HCT116 (cell line): ENCODE data around the gene MRPL41. TPM values are rescaled to one million over a fixed set of nuclear protein-coding genes. Genes with fewer than 3 reads are reported as not detected.

ENCODE experiments used
- ATAC-seq: fragments of 200-7000 bp; cut with Tn5 transposase; 2 replicates; pipeline ENCODE4 v1.9.1; 2020; ENCODE audit warnings: mild to moderate bottlenecking, moderate library complexity
- BruUV-seq: library from RNA; stranded (reverse); fragments of 400-500 nt; replicated peaks from 2 replicates; lab custom pipeline; 2021; lab: Mats Ljungman, UMichigan
- CTCF ChIA-PET: fragments of 300-600 bp; sonication (Branson Sonifier 250); formaldehyde crosslinking; loops from one replicate; lab custom pipeline; 2021; ENCODE audit warnings: antibody characterized with exemption; lab: Charles Lee
- POLR2A ChIA-PET: fragments of 300-600, 350-600 bp; sonication (Branson Sonifier 250); formaldehyde crosslinking; loops from one replicate; lab custom pipeline; 2021; ENCODE audit warnings: antibody characterized with exemption; lab: Charles Lee
- RAD21 ChIA-PET, 2 experiments: fragments of 300-600 bp; sonication (Branson Sonifier 250); formaldehyde crosslinking; loops; one replicate each; lab custom pipeline; 2023; ENCODE audit warnings: low total read pairs in 2 of 2; ENCODE audit not compliant: uncharacterized antibody in 2 of 2, unreplicated experiment in 2 of 2, low non-redundant PET in 1 of 2; lab: Charles Lee
- DNase-seq: peaks from one replicate; pipeline ENCODE4 v3.0.0-alpha.2; 2010; ENCODE audit warnings: low read depth, low spot score
- H2AFZ ChIP-seq: fragments of 200-600 bp; shearing (Covaris generic), sonication (generic); 2 replicates; pipeline ENCODE4 v1.6.1; 2017; ENCODE audit warnings: low read depth, mixed run types, mixed read lengths, antibody characterized with exemption, low read length; ENCODE audit not compliant: poor library complexity, severe bottlenecking
- H3K27ac ChIP-seq: 2 replicates; pipeline ENCODE4 v1.5.1; 2012; ENCODE audit warnings: low read depth, low read length
- H3K27me3 ChIP-seq: fragments of 200-600 bp; sonication (generic); 2 replicates; pipeline ENCODE4 v1.6.1; 2016; ENCODE audit warnings: mixed run types, low read length, mixed read lengths; ENCODE audit not compliant: insufficient read depth
- H3K36me3 ChIP-seq, 2 experiments: fragments of 200-500 bp in 1 of 2; fragments of 200-600 bp in 1 of 2; sonication (Bioruptor generic) in 1 of 2; sonication (generic) in 1 of 2; 2 replicates each; pipeline versions ENCODE4 v1.5.1 to v1.6.1; 2014 to 2016; ENCODE audit warnings: low read length in 2 of 2, inconsistent platforms in 1 of 2, mixed read lengths in 1 of 2, mixed run types in 1 of 2; ENCODE audit not compliant: insufficient read depth in 2 of 2, control insufficient read depth in 1 of 2
- H3K4me1 ChIP-seq, 2 experiments: fragments of 200-600 bp in 1 of 2; sonication (generic) in 1 of 2; 2 replicates each; pipeline versions ENCODE4 v1.5.1 to v1.6.1; 2012 to 2017; ENCODE audit warnings: low read length in 2 of 2, inconsistent platforms in 1 of 2, mild to moderate bottlenecking in 1 of 2, mixed read lengths in 1 of 2, mixed run types in 1 of 2, moderate library complexity in 1 of 2; ENCODE audit not compliant: insufficient read depth in 2 of 2, control insufficient read depth in 1 of 2
- H3K4me2 ChIP-seq: fragments of 200-600 bp; sonication (generic); 2 replicates; pipeline ENCODE4 v1.6.1; 2017; ENCODE audit warnings: mixed run types, low read length, mixed read lengths
- H3K4me3 ChIP-seq, 2 experiments: fragments of 200-600 bp in 1 of 2; sonication (generic) in 1 of 2; replicated peaks in 1 of 2; 2 replicates each; pipeline ENCODE4 v1.5.1; 2011 to 2016; ENCODE audit warnings: low read length in 2 of 2, control low read depth in 1 of 2, low read depth in 1 of 2, mild to moderate bottlenecking in 1 of 2, mixed read lengths in 1 of 2, mixed run types in 1 of 2
- H3K79me2 ChIP-seq: fragments of 200-600 bp; sonication (generic); 2 replicates; pipeline ENCODE4 v1.6.1; 2017; ENCODE audit warnings: mild to moderate bottlenecking, mixed run types, low read length, moderate library complexity, mixed read lengths; ENCODE audit not compliant: insufficient read depth
- H3K9ac ChIP-seq: fragments of 200-600 bp; sonication (generic); 2 replicates; pipeline ENCODE4 v1.6.1; 2016; ENCODE audit warnings: low read length, mixed read lengths
- H3K9me2 ChIP-seq: fragments of 200-600 bp; sonication (generic), shearing (Covaris generic); 2 replicates; pipeline ENCODE4 v1.6.1; 2017; ENCODE audit warnings: mixed run types, mild to moderate bottlenecking, moderate library complexity; ENCODE audit not compliant: insufficient read depth
- H3K9me3 ChIP-seq, 2 experiments: fragments of 200-500 bp in 1 of 2; fragments of 200-600 bp in 1 of 2; sonication (Bioruptor generic) in 1 of 2; sonication (generic) in 1 of 2; 2 replicates each; pipeline ENCODE4 v1.6.1; 2014 to 2017; ENCODE audit warnings: low read length in 2 of 2, mixed read lengths in 2 of 2, inconsistent platforms in 1 of 2, low read depth in 1 of 2, mild to moderate bottlenecking in 1 of 2, mixed run types in 1 of 2, moderate library complexity in 1 of 2; ENCODE audit not compliant: control insufficient read depth in 1 of 2, insufficient read depth in 1 of 2
- H4K20me1 ChIP-seq: fragments of 200-600 bp; sonication (generic), shearing (Covaris generic); 2 replicates; pipeline ENCODE4 v1.6.1; 2017; ENCODE audit warnings: mixed run types, mild to moderate bottlenecking, moderate library complexity; ENCODE audit not compliant: insufficient read depth
- CEBPB ChIP-seq: IDR thresholded peaks from 2 replicates; pipeline ENCODE4 v1.6.1; 2012; ENCODE audit warnings: low read depth
- EGR1 ChIP-seq: IDR thresholded peaks from 2 replicates; pipeline ENCODE4 v1.6.1; 2012; ENCODE audit warnings: low read depth
- EZH2 ChIP-seq: fragments of 200-600 bp; sonication (generic); IDR thresholded peaks from 2 replicates; pipeline ENCODE4 v1.6.1; 2017; ENCODE audit warnings: antibody characterized with exemption, mixed run types
- POLR2A ChIP-seq: IDR thresholded peaks from 2 replicates; pipeline ENCODE4 v1.7.0; 2011; ENCODE audit warnings: borderline replicate concordance; ENCODE audit not compliant: insufficient read depth, insufficient read length; ENCODE audit errors: extremely low read depth
- SRF ChIP-seq: IDR thresholded peaks from 2 replicates; pipeline ENCODE4 v1.6.1; 2012; ENCODE audit warnings: low read depth
- YY1 ChIP-seq: IDR thresholded peaks from 2 replicates; pipeline ENCODE4 v1.6.1; 2011; ENCODE audit warnings: low read length, low read depth, moderate library complexity, mild to moderate bottlenecking; ENCODE audit not compliant: insufficient replicate concordance; ENCODE audit errors: extremely low read depth
- ZBTB33 ChIP-seq: IDR thresholded peaks from 2 replicates; pipeline ENCODE4 v1.6.1; 2011; ENCODE audit warnings: mild to moderate bottlenecking, low read length, moderate library complexity; ENCODE audit not compliant: insufficient replicate concordance; ENCODE audit errors: extremely low read depth
- ZFX ChIP-seq: fragments of 450-650 bp; IDR thresholded peaks from 2 replicates; pipeline ENCODE4 v1.6.1; 2017
- ZNF274 ChIP-seq: fragments of 200-500 bp; sonication (Bioruptor generic); IDR thresholded peaks from 2 replicates; pipeline ENCODE4 v1.6.1; 2014; ENCODE audit warnings: mild to moderate bottlenecking, low read depth, low read length, inconsistent platforms
- intact Hi-C: fragments of 100-400 bp; cut with micrococcal nuclease; formaldehyde crosslinking; loops from 2 replicates; pipeline ENCODE4 v1.10.0; 2022
- total RNA-seq: library from RNA; stranded (reverse); gene quantifications from one replicate; pipeline ENCODE4 v1.2.1, GENCODE V29; 2021; ENCODE audit not compliant: unreplicated experiment

Gene MRPL41
- total RNA-seq, 1 experiment from 2014 or later: 69.5 TPM

- RAD21 ChIA-PET: no interaction called here
- Histone ChIP-seq H3K79me2 (no peaks in the 10 kb centered on the region), H3K9ac (no peak overlapping the region), H3K4me3 (no peak overlapping the region), H3K27ac (no peak overlapping the region), H2AFZ (no peak overlapping the region), H3K4me1 (peaks cover 6 to 10% of the 10 kb centered on the region in 2 experiments; a peak in 3 of 4 replicates), H3K36me3 (no peaks in the 10 kb centered on the region), H3K9me2 (no peaks in the 10 kb centered on the region), H3K27me3 (no peaks in the 10 kb centered on the region), H3K9me3 (no peaks in the 10 kb centered on the region), H4K20me1 (no peaks in the 10 kb centered on the region), H3K4me2 (no peak overlapping the region)
- intact Hi-C loops: no loop called here
- POLR2A ChIA-PET: no interaction called here
- CTCF ChIA-PET: no interaction called here
- TF ChIP-seq YY1: no peak
- no peak for TF ChIP-seq POLR2A
- no peak for TF ChIP-seq CEBPB
- no peak for TF ChIP-seq ZFX
- no peak for TF ChIP-seq ZBTB33
- DNase-seq: no peak
- ATAC-seq: no peak
- BruUV-seq: no TSS peak
Measured at GRCh38 chr9:137538058-137538457, 13.6 kb upstream of the MRPL41 start.

DNA sequence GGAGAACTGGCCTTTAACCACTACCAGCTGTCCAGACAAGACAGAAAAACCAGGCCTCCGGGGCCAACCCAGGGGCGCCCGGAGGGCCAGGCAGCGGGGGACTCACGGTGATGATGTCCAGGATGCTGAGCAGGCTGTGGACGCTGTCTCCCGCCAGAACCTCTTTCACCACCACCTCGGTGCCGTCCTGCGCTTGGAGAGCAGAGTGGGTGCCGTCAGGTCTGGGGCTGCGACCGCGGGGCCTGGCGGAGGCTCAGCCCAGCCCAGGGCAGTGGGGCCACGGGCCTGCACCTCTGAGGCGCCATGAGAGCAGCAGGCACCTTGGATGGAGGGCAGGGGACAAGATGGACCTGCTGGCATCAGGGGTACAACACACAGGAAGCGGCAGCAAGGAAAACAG, 11.1 kb upstream of the MRPL41 start:
- BruUV-seq: no TSS peak
- no peak overlapping the region; the same call in 1 of the 2 replicates for H3K27ac ChIP-seq
- H3K36me3 ChIP-seq: no peaks in the 10 kb centered on the region
- no peaks in the 10 kb centered on the region for H3K4me1 ChIP-seq
- no peaks in the 10 kb centered on the region for H4K20me1 ChIP-seq
- ATAC-seq: no peak
- no peak overlapping the region for H3K9ac ChIP-seq
- CTCF ChIA-PET: no interaction called here
- H3K9me2 ChIP-seq: no peaks in the 10 kb centered on the region
- no peaks in the 10 kb centered on the region for H3K79me2 ChIP-seq
- POLR2A ChIA-PET: no interaction called here
- H3K27me3 ChIP-seq: no peaks in the 10 kb centered on the region
- no peak overlapping the region for H2AFZ ChIP-seq
- RAD21 ChIA-PET: no interaction called here
- H3K4me3 ChIP-seq: no peak overlapping the region
- DNase-seq: no peak
- no peaks in the 10 kb centered on the region for H3K9me3 ChIP-seq
- no peak for TF ChIP-seq ZBTB33
- no peak for TF ChIP-seq POLR2A
- TF ChIP-seq EZH2: no peak
- TF ChIP-seq EGR1: no peak
- TF ChIP-seq SRF: no peak
- no peak for TF ChIP-seq ZNF274
- TF ChIP-seq CEBPB: no peak
- no peak overlapping the region for H3K4me2 ChIP-seq
- intact Hi-C loops: no loop called here
